Epidermal melanocyte (primary cell): ENCODE measurements around the gene TRABD2A.
"Not testable (repeated sequence)": the region's sequence is repeated elsewhere in the genome, so short reads cannot be mapped to it uniquely, and the experiment has no call there.

Experiments used
- DNase-seq: peaks from one replicate; pipeline ENCODE4 v3.0.0; 2011; ENCODE audit warnings: low spot score; ENCODE audit not compliant: insufficient read length

Gene TRABD2A

DNA sequence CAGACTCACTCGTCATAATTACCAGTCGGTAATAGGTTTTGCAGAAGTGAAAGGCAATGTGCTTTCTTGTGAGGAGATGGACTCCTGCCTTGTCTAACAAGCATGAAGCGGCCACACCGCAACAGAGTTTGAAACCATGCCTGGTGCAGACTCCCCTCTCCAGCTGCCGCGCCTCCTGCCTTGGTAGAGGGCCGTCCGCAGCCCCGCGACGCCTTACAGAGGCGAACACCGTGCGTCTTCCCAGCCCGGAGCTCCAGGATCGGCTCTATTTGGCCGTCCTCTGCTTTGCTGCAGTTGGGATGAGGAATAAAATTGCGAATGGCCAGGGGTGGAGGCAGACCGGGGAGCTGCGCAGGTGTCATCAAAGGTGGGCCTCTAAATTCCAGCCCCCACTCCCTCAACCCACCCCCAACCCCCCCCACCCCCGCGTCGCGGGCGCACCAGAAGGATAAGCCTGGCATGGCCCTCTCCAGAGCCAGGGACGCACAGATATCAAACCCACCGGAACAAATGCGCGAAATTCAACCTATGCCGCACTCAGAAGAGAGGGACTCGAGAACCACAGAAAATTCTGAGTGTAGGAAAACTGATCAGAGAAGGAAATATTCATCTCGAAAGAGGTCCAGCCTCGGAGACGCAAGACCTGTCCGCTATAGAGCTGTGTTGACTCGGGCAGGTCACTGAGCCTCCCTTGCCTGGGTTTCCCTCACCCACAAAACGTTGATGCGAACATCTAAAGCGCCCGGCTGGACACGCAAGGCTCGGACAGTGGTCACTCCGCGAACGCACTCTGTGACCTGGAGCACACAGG lies 1.1 kb downstream of the TRABD2A start:
- DNase-seq: no peak

DNA sequence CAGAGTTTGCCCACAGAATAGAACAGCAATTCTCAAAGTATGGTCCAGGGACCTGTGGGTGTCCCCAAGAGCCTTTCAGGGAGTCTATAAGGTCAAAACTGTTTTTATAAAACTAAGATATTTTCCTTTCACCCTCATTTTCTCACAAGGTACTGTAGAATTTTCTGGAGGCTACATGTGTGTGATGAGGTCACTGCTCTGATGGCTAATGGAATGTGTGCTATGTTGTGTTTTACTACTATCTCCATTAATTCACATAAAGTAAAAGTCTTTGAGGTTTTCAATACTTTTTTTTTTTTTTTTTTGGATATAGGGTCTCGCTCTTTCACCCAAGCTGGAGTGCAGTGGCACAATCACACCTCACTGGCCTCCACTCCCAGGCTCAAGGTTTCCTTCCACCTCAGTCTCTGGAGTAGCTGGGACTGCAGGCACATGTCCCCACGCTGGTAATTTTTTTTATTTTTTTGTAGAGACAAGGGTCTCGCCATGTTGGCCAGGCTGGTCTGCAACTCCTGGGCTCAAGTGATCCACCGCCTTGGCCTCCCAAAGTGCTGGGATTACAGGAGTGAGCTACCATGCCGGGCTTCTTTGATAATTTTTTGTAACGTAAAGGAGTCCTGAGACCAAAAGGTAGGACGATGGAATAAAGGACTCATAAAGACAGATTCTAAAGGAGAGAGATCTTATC lies 1.8 kb downstream of the TRABD2A start:
- no peak for DNase-seq

DNA sequence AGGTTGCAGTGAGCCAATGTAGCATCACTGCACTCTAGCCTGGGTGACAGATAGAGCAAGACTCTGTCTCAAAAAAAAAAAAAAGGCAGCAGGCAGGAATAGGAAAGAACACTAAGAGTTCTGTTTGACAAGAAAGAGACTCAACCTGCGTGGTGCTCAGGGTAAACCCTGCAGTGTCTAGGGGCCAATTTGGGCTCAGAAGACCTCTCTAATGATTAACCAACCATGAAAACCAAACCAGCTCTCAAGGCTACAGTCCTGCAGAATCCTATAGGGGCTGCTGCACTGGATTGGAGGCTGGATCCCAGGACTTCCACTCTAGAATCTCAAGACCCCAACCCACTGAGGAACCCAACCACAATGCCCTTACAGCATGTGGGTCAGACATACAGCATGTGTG lies 2.4 kb downstream of the TRABD2A start:
- no peak for DNase-seq

DNA sequence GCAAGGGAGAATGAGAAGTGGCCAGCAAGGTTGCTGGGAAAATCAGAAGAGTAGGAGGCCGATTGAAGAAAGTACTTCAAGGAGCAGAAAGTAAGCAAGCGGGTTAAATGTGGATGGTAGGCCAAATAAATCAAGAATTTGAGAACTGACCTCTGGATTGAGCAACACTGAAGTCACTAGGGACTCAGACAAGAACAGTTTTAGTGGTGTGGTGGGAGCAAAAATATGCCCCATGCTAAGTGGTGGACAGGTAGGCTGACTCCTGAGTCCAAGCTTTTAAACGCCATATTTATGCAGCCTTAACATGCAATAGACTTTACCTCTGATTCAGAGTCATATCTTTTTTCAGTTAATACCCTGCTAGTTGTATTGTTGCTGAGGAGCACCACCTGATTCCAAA lies 4.5 kb downstream of the TRABD2A start:
- DNase-seq: no peak

DNA sequence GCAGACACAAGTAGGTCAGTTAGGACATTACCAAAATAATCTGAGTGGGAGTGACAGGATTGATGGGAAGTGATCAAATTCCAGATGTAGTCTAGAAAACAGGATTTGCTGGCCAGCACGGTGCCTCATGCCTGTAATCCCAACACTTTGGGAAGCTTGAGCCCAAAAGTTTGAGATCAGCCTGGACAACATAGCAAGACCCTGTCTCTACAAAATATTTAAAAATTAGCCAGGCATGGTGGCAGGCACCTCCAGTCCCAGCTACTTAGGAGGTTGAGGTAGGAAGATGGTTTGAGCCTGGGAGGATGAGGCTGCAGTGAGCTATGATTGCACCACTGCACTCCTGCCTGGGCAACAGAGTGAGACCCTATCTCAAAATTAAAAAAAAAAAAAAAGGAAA lies 5.3 kb downstream of the TRABD2A start:
- DNase-seq: not testable (repeated sequence)

DNA sequence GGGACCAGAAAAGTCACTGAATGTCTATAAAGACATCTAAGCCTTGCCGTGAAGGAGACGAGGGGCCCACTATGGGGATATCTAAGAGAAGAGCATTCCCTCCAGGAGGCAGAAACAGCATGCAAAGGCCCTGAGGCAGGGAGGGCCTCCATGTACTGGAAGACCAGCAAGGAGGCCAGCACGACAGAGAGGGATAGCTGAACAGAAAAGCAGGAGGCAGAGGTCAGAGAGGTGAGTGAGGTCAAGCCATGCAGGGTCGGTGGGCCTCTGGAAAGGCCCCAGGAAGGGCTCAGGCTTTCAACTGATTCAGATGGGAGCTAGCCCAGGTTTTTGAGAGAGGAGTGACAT lies 5.7 kb downstream of the TRABD2A start:
- no peak for DNase-seq

DNA sequence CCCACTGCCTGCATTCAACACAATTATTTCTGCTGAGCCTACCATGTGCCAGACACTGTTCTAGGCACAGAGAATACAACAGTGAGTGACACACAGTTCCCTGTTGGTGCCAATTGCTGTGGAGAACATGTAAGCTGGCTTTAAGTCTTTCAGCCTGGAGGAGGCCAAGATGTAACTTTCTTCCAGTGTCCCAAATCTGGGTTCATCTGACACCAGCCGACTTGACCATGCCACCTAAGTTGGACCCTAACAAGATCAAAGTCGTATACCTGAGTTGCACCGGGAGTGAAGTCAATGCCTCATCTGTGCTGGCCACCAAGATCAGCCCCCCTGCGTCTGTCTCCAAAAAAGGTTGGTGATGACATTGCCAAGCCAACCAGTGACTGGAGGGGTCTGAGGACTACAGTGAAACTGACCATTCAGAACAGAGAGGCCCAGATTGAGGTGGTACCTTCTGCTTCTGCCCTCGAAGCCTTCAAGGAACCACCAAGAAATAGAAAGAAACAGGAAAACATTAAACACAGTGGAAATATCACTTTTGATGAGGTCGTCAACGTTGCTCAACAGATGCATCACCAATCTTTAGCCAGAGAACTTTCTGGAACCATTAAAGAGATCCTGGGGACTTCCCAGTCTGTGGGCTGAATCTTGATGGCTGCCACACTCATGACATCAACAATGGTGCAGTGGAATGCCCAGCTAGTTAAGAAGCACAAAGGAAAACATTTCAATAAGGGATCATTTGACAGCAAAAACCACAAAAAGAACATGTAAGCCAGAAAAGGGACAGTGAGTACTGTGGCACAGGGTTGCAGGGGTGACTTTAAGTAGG lies 6.3 kb downstream of the TRABD2A start:
- DNase-seq: no peak

DNA sequence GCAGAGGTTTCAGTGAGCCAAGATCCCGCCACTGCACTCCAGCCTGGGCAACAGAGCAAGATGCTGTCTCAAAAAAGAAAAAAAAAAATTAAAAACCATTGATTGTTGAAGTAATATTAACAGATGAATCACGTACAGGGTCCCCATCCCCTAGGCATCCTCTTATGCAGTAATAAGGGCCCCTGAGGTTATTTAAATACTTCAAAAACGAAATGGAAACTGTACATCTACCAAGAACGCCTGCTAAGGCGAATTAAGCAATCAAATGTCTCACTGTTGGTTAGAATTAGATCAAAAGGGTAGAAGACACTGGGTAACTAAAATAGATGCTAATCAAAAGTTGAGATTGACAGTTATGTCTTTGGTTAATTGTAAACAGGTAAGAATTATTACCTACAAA lies 7.5 kb downstream of the TRABD2A start:
- no peak for DNase-seq

DNA sequence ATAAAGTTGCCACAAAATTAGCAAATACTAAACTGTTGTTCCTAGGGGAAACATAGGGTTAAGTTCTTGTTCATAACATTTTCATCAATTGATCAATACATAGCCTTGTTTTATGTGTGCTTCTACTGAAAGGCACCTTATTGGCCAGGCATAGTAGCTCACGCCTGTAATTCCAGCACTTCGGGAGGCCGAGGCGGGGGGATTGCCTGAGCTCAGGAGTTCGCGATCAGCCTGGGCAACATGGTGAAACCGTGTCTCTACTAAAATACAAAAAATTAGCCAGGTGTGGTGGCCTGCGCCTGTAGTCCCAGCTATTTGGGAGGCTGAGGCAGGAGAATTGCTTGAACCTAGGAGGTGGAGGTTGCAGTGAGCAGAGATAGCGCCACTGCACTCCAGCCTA lies 8.2 kb downstream of the TRABD2A start:
- not testable (repeated sequence) for DNase-seq

DNA sequence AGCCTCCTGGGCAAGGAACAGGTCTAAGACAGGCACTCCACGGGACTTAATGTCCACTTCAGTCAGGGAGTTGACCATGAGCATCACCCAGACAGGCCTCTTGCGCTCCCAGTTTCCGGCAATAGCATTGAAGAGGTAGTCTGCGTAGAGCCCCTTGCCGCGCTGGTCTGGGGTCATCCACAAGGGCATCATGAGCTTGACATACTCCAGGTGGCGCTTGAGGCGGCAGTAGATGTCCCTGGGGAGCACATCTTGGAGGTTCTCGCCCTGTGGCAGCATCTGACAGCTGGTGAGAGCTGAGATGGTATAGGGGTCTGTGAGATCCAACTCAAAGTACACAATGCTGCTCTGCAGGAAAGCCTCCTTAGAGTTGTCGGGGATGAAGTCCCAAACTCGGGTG lies 10.6 kb downstream of the TRABD2A start:
- DNase-seq: no peak

DNA sequence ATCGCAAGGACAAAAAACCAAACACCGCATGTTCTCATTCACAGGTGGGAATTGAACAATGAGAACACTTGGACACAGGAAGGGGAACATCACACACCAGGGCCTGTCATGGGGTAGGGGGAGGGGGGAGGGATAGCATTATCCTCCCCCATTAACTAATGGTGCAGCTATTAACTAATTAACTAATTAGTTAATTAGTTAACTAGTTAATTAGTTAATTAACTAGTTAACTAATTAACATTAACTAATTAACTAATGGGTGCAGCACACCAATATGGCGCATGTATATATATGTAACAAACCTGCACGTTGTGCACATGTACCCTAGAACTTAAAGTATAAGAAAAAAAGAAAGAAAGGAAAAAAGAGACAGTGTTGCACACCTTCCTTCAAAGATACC lies 12.6 kb downstream of the TRABD2A start:
- not testable (repeated sequence) for DNase-seq

DNA sequence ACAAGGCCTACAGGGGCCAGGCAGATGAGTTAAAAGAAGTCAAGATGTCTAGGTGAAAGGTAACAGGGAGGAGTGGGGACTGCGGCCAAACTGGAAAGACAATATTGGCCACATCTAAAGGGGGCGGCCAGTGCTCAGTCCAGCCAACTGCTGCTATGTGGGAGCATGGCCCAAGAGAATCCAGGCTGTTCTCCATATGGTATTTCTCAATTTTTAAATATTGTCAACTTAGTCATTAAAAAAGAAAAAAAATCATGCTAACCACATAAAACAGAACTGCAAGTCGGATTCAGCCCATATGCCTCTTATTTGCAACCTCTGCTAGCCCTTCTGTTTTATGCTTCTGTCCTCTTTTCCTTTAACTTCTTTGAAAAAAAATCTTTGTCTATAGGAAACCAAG lies 14.8 kb downstream of the TRABD2A start:
- no peak for DNase-seq

DNA sequence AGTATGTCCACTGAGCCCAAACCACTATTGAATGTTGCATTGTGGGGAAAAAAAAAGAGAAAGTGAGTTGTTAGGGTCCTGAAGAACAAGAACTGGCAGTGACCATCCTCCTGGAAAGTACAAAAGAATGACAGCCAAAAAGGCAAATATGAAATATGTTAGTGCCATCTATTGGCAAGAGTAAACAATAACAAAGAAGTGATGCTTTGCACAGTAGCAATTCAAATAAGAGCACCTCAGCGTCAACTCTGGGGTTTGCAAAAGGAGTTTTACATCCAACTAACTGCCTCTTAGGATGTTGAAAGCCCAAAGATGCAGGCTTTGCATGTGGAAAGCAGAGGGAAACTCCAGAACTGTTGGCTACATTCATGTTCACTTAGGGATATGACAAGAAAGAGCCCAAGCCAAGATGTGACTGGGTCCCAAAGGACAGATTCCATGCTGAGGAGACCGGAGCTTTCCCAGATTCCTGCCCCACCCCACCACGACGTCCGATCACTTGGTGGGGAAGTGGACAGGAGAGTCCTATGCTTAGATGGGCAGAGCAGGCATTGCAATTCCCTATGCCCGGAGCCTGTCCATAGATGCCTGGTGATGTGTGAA lies 15.6 kb downstream of the TRABD2A start:
- DNase-seq: no peak

DNA sequence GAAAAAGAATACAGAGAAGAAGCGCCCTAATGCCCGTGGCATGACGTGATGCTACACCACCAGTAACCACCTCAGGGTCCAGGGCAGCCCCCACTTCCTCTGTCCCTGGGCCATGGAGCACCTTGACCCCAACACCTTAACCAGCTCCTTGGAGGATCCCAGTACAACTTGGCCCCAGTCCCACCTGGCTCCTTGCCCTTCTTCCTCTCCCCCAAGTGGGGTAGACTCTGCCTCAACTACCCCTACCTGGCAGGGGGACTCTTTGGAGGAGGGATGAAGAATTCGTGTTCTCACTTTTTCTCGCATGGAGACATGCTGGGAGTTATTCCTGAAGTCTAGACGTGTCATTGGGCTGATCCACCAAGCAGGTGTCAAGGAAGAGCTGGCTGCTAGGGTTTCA lies 18.9 kb downstream of the TRABD2A start:
- no peak for DNase-seq

DNA sequence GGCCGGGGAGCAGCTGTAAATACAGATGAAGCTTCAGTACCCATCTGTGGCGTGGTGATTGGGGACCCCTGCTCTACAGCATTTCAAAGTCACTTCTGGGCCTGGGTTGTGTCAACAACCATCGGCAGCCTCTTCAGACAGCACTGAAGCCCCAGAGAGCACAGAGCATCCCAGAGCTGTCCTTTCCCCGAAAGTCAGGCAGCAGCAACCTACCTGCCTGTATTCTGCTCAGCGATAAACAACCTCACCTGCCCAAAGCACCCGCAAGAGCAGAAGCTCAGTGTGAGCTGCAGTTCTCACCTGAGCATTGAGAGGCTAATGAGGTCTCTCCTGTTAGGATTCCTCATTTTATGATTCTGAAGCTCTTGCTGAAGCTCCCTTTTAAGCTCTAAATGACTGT lies 19.3 kb downstream of the TRABD2A start:
- no peak for DNase-seq

DNA sequence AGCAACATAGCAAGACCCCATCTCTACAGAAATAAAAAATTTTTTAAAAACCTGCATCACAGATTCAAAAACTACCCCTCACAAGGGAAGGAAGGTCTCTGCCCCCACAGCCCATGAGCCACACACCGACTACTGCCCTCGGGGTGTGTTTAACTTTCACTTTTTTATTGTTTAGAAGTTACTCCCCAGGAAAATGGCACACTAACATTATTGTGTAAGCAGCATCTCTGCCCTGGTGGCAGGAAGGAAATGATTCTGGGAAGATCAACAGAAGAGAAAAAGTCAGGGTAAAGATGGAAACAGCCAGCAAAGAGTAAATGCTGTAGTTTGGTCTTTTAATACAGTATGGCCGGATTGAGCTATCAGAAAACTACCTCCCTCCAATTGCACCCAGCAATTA lies 21.9 kb downstream of the TRABD2A start:
- no peak for DNase-seq

DNA sequence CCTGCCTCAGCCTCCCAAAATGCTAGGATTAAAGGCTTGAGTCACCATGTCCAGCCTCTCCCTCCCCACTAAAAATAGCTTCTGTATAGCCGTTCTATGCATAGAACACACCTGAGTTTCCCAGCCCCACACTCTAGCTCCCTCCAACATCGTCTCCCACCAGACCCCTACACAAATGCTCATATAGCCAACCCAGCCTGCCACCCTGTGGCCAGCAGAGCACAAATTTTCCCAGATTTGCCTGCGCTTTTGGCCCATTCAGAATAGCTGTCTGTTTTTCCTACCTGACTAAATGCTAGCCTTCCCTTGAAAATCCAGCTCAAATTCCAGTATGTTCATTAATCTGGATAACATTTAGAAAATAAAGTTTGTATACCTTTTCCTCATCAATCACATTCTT lies 22.8 kb downstream of the TRABD2A start:
- DNase-seq: no peak

DNA sequence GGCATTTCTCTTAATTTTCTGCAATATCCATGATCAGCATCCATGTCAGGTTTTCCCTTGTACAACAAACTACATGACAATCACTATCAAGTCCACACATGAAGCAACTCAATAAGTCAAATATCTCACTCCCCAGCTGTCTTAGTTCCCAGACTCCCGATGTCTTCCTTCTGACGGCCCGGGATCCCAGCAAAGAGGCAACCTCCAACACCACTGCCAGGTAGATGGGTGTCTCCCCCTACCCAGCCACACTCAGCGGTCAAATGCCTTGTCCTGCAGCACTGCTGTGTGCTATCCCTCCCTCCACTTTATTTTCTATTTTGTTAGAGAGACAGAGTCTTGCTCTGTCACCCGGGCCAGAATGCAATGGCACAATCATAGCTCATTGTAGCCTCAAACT lies 23.3 kb downstream of the TRABD2A start:
- DNase-seq: no peak

DNA sequence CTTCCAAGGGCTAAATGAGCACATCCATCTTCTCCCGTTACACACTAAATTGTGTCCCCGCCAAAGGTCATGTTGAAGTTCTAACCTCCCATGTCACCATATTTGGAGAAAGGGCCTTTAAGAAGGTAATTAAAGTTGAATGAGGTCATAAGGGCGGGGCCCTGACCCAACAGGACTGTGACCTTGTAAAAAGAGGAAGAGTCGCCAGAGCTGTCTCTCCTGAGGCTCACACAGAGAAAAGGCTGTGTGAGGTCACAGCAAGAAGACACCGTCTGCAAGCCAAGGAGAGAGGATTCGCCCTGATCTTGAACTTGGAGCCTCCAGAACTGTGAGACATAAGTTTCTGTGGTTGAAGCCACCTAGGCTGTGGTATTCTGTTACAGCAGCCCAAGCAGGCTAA lies 24.1 kb downstream of the TRABD2A start:
- DNase-seq: no peak

DNA sequence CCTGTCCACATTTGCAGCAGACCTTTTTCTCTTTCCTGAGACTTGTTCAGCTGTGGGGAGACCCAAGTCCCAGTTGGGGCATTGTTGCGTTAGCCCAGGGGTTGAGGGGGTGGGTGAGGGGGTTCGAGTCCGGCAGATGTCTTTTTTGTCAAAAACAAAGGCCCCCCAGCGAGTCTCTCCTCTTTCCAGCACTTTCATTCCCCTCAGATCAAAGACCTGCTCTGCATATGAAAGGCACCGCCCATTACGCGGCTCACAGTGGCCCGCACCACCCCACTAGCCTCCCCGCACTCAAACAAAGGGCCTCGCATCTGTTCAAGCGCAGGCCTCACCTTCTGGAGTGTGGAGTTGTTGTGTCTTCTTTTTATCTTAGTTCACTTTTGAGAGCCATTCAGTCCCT lies 25.2 kb downstream of the TRABD2A start:
- no peak for DNase-seq

DNA sequence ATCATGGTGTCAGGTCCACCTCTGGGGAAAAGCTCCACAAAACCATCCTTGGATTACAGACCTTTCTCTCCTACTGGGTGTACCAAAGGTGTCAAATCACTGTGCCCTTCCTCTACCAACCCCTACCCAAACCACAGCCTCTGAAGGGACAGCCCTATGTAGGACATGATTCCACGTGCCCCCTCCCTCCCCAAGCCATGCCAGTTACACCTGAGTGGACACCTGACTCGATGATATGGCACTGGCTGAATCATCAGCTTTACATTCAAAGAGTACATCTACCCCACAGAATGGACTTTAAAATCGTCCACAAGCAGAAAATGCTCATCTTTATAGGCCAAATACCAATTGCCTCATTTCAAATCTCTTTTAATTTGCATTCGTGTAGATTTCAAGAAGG lies 26.0 kb downstream of the TRABD2A start:
- no peak for DNase-seq

DNA sequence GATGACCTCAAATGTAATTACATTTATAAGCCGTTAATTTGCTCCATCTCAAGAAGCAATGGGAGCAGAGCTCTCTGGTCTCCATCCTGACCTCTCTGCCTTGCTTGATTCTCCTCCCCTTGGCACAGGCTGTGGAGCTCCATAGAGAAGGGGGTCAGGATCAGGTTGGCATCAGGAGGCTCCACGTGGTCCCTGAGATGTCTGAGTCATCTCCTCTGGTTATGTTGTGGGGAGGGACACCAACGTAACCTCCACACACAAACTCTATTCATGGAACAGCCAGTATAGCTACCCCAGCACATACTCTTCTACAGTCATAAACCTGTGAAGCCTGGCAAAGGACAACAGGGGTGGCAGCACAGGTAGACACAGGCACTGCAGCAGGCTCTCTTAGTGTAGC lies 29.0 kb downstream of the TRABD2A start:
- DNase-seq: no peak
